GM12878 (cell line): ENCODE results near the gene GOLGA6D. TPM values are rescaled to one million over a fixed set of nuclear protein-coding genes. Genes with fewer than 3 reads are reported as not detected.

ENCODE experiments used
- ATAC-seq: fragments of 200-7000 bp; cut with Tn5 transposase; 3 replicates; pipeline ENCODE4 v1.9.1; 2020; ENCODE audit warnings: mild to moderate bottlenecking, moderate library complexity
- BruUV-seq: library from RNA; stranded (reverse); fragments of 400-500 nt; replicated peaks from 2 replicates; lab custom pipeline; 2021; lab: Mats Ljungman, UMichigan
- CTCF ChIA-PET: fragments of 300-600 bp; sonication (Branson Sonifier 250); formaldehyde crosslinking; extraction: SDS; loops from one replicate; lab custom pipeline; 2021; ENCODE audit warnings: inconsistent platforms; lab: Yijun Ruan, JAX
- POLR2A ChIA-PET: fragments of 350-600 bp; formaldehyde crosslinking; extraction: SDS; loops from one replicate; lab custom pipeline; 2021; ENCODE audit warnings: inconsistent platforms; lab: Charles Lee
- RAD21 ChIA-PET: fragments of 300-600 bp; sonication (Branson Sonifier 250); formaldehyde crosslinking; loops from one replicate; lab custom pipeline; 2023; ENCODE audit warnings: antibody characterized with exemption; ENCODE audit not compliant: unreplicated experiment; lab: Charles Lee
- SMC1A ChIA-PET: fragments of 300-600 bp; sonication (Branson Sonifier 250); formaldehyde crosslinking; loops from one replicate; lab custom pipeline; 2023; ENCODE audit not compliant: unreplicated experiment, uncharacterized antibody; lab: Charles Lee
- DNase-seq: peaks from one replicate; pipeline ENCODE4 v3.0.0-alpha.2; 2011; ENCODE audit warnings: low read depth, low spot score
- FAIRE-seq: peaks from 3 replicates; lab custom pipeline; 2011; peaks lifted over from hg19 to GRCh38; lab: Jason Lieb, UNC
- H2AFZ ChIP-seq: 2 replicates; pipeline ENCODE4 v1.6.0; 2011; ENCODE audit warnings: low read depth, low read length, control low read depth; ENCODE audit not compliant: control insufficient read depth
- H3K27ac ChIP-seq: 2 replicates; pipeline ENCODE4 v1.5.1; 2011; ENCODE audit warnings: control low read depth; ENCODE audit not compliant: control insufficient read depth, insufficient read depth
- H3K27me3 ChIP-seq, 2 experiments: replicated peaks in 1 of 2; 2 replicates each; pipeline versions ENCODE4 v1.6.0 to v1.6.1; 2011; ENCODE audit warnings: low read length in 1 of 2; ENCODE audit not compliant: control insufficient read depth in 2 of 2, insufficient read depth in 2 of 2
- H3K36me3 ChIP-seq, 2 experiments: 2 replicates each; pipeline ENCODE4 v1.5.1; 2011; ENCODE audit warnings: low read length in 1 of 2; ENCODE audit not compliant: control insufficient read depth in 2 of 2, insufficient read depth in 2 of 2
- H3K4me1 ChIP-seq: 2 replicates; pipeline ENCODE4 v1.6.1; 2011; ENCODE audit warnings: mild to moderate bottlenecking, low read length, moderate library complexity, mixed read lengths; ENCODE audit not compliant: control insufficient read depth, insufficient read depth
- H3K4me2 ChIP-seq: 2 replicates; pipeline ENCODE4 v1.6.0; 2011; ENCODE audit warnings: control low read depth; ENCODE audit not compliant: control insufficient read depth, insufficient read depth
- H3K4me3 ChIP-seq: fragments of 200-600 bp; sonication (generic); 2 replicates; pipeline ENCODE4 v1.5.1; 2016
- H3K79me2 ChIP-seq: 2 replicates; pipeline ENCODE4 v1.6.0; 2011; ENCODE audit warnings: low read length; ENCODE audit not compliant: control insufficient read depth, insufficient read depth
- H3K9ac ChIP-seq: 2 replicates; pipeline ENCODE4 v1.8.0; 2011; ENCODE audit warnings: low read length, control low read depth, mixed read lengths; ENCODE audit not compliant: control insufficient read depth, insufficient read depth
- H3K9me3 ChIP-seq: replicated peaks from 3 replicates; pipeline ENCODE4 v1.5.1; 2011; ENCODE audit warnings: mild to moderate bottlenecking, low read length; ENCODE audit not compliant: control insufficient read depth, insufficient read depth
- H4K20me1 ChIP-seq: 2 replicates; pipeline ENCODE4 v1.6.0; 2011; ENCODE audit not compliant: control insufficient read depth, insufficient read depth
- BHLHE40 ChIP-seq, 2 experiments: fragments of 450-650 bp in 1 of 2; IDR thresholded peaks; 2 replicates each; pipeline ENCODE4 v1.6.1; 2011 to 2017; ENCODE audit warnings: low read depth in 2 of 2, borderline replicate concordance in 1 of 2, improper control_type of control experiment in 1 of 2, low read length in 1 of 2, mild to moderate bottlenecking in 1 of 2
- CREM ChIP-seq: IDR thresholded peaks from 2 replicates; pipeline ENCODE4 v1.6.1; 2014; ENCODE audit warnings: antibody characterized with exemption, low read depth
- E4F1 ChIP-seq: fragments of 450-650 bp; IDR thresholded peaks from 2 replicates; pipeline ENCODE4 v1.6.1; 2018; ENCODE audit warnings: borderline replicate concordance, mild to moderate bottlenecking; ENCODE audit not compliant: partially characterized antibody
- EED ChIP-seq: sonication (generic); IDR thresholded peaks from 2 replicates; pipeline ENCODE4 v1.6.1; 2016; ENCODE audit warnings: antibody characterized with exemption, low read depth
- JUND ChIP-seq: IDR thresholded peaks from 2 replicates; pipeline ENCODE4 v1.6.1; 2012; ENCODE audit warnings: low read depth, mild to moderate bottlenecking, low read length, improper control_type of control experiment, moderate library complexity
- MTA3 ChIP-seq: IDR thresholded peaks from 2 replicates; pipeline ENCODE4 v1.6.1; 2012; ENCODE audit warnings: low read length, inconsistent platforms, borderline replicate concordance
- NBN ChIP-seq: fragments of 450-650 bp; IDR thresholded peaks from 2 replicates; pipeline ENCODE4 v1.6.1; 2016
- NFXL1 ChIP-seq: fragments of 450-650 bp; IDR thresholded peaks from 2 replicates; pipeline ENCODE4 v1.6.1; 2017; ENCODE audit warnings: antibody characterized with exemption, mild to moderate bottlenecking, borderline replicate concordance
- NR2C2 ChIP-seq: IDR thresholded peaks from 2 replicates; pipeline ENCODE4 v1.6.1; 2011; ENCODE audit warnings: borderline replicate concordance, low read depth; ENCODE audit not compliant: control insufficient read depth, insufficient read length
- PKNOX1 ChIP-seq: fragments of 450-650 bp; IDR thresholded peaks from 2 replicates; pipeline ENCODE4 v1.6.1; 2016; ENCODE audit warnings: mild to moderate bottlenecking
- PML ChIP-seq: IDR thresholded peaks from 2 replicates; pipeline ENCODE4 v1.6.1; 2012; ENCODE audit warnings: low read length, inconsistent platforms
- RCOR1 ChIP-seq: conservative IDR thresholded peaks from 2 replicates; pipeline ENCODE4 v1.6.1; 2012; ENCODE audit warnings: low read depth, low read length, improper control_type of control experiment
- RFX5 ChIP-seq: IDR thresholded peaks from 2 replicates; pipeline ENCODE4 v1.6.1; 2011; ENCODE audit warnings: low read depth, low read length, improper control_type of control experiment
- STAT1 ChIP-seq: fragments of 450-650 bp; conservative IDR thresholded peaks from 2 replicates; pipeline ENCODE4 v1.6.1; 2014; ENCODE audit warnings: antibody characterized with exemption, mild to moderate bottlenecking
- STAT3 ChIP-seq: IDR thresholded peaks from 2 replicates; pipeline ENCODE4 v1.6.1; 2011; ENCODE audit warnings: low read depth, low read length, improper control_type of control experiment
- SUZ12 ChIP-seq: fragments of 200-600 bp; sonication (generic); IDR thresholded peaks from one replicate; pipeline ENCODE4 v1.6.1; 2018; ENCODE audit warnings: antibody characterized with exemption, mild to moderate bottlenecking; ENCODE audit not compliant: unreplicated experiment
- ZBTB4 ChIP-seq: fragments of 450-650 bp; formaldehyde crosslinking; IDR thresholded peaks from 2 replicates; pipeline ENCODE4 v1.4.0; 2022; ENCODE audit warnings: mild to moderate bottlenecking, moderate library complexity
- WGBS: methylation state at CpG from one replicate; pipeline ENCODE4 v1.1.6; 2016; ENCODE audit warnings: low lambda C conversion rate; ENCODE audit not compliant: insufficient replicate concordance, insufficient coverage; ENCODE audit errors: missing lambda C conversion rate; 5-methylcytosine and 5-hydroxymethylcytosine counted together
- in situ Hi-C: fragments of 300-500 bp; cut with MboI; formaldehyde crosslinking; loops from 9 replicates; pipeline ENCODE4 v1.14.3; 2018; ENCODE audit warnings: mixed read lengths
- intact Hi-C: fragments of 100-400 bp; cut with micrococcal nuclease; formaldehyde crosslinking; loops from one replicate; pipeline ENCODE4 v1.14.2; 2022; ENCODE audit not compliant: unreplicated experiment
- polyA plus RNA-seq, 11 experiments: library from polyadenylated mRNA; depleted of rRNA in 4 of 11; unstranded in 6 of 11; stranded (reverse) in 5 of 11; fragments of >200 nt; fragmentation: Nextera tagmentation in 4 of 11; fragmentation: Illumina TruSeq in 1 of 11; extraction: Ambion mirVana in 4 of 11; extraction: Trizol in 1 of 11; gene quantifications; 1 replicate in 1 of 11; 2 replicates in 10 of 11; pipeline versions ENCODE4 v1.2.1 to v1.2.3, GENCODE V29; 2011 to 2016; ENCODE audit warnings: inconsistent platforms in 2 of 11, missing spikeins in 2 of 11, low read depth in 1 of 11
- total RNA-seq, 4 experiments: library from RNA; depleted of rRNA in 3 of 4; stranded (reverse); fragments of >200 nt in 3 of 4; fragmentation: Illumina TruSeq in 1 of 4; extraction: Trizol in 1 of 4; gene quantifications; 2 replicates each; pipeline versions ENCODE4 v1.2.1 to v1.2.3, GENCODE V29; 2013 to 2021

GOLGA6D gene
- total and polyA plus RNA-seq, 10 of the 15 experiments (the other 5 are each of a cell fraction or from before 2014, with no cell fraction given): not detected

- Histone ChIP-seq H4K20me1 (no peaks in the 10 kb centered on the region), H3K27me3 (no peaks in the 10 kb centered on the region), H2AFZ (no peak overlapping the region), H3K9me3 (no peaks in the 10 kb centered on the region), H3K4me1 (no peaks in the 10 kb centered on the region), H3K4me2 (no peak overlapping the region), H3K4me3 (no peak overlapping the region), H3K27ac (no peak overlapping the region), H3K9ac (no peak overlapping the region), H3K79me2 (no peaks in the 10 kb centered on the region), H3K36me3 (no peaks in the 10 kb centered on the region)
- ChIA-PET SMC1A (interaction anchor here (0.8 to 1.0 kb wide), 3 partner anchors 8 to 220 kb away, joined by 3 to 4 read pairs (median 3); no protein-coding TSS in a partner anchor), CTCF (no interaction called here), POLR2A (no interaction called here), RAD21 (no interaction called here)
- BruUV-seq: no TSS peak
- 35% methylated on average over 4 of the region's 4 CpGs for WGBS
- intact Hi-C loops (no loop called here), in situ Hi-C loops (no loop called here)
- no peak for FAIRE-seq
- no peak for ATAC-seq
- DNase-seq: no peak
- TF ChIP-seq EED: no peak
- TF ChIP-seq SUZ12: no peak
- TF ChIP-seq NFXL1: no peak
- no peak for TF ChIP-seq BHLHE40 (IDR thresholded peaks at IDR 0.05; ENCODE audit: borderline replicate concordance in 1 of 2, low read depth in 2 of 2, low read length in 1 of 2)
- no peak for TF ChIP-seq STAT3
- TF ChIP-seq RCOR1: no peak
- no peak for TF ChIP-seq MTA3
- TF ChIP-seq NR2C2: no peak
- no peak for TF ChIP-seq E4F1
- no peak for TF ChIP-seq JUND
- TF ChIP-seq CREM: no peak
- no peak for TF ChIP-seq NBN
- TF ChIP-seq ZBTB4 (CRISPR knock-in tag): no peak
- TF ChIP-seq PKNOX1: no peak
- no peak for TF ChIP-seq STAT1
- TF ChIP-seq PML: no peak
- no peak for TF ChIP-seq RFX5
These were observed 32.9 kb upstream of the GOLGA6D start for GRCh38 chr15:75249726-75250125.
